ENCODE results near the gene ZNF148.

Gene ZNF148

DNA sequence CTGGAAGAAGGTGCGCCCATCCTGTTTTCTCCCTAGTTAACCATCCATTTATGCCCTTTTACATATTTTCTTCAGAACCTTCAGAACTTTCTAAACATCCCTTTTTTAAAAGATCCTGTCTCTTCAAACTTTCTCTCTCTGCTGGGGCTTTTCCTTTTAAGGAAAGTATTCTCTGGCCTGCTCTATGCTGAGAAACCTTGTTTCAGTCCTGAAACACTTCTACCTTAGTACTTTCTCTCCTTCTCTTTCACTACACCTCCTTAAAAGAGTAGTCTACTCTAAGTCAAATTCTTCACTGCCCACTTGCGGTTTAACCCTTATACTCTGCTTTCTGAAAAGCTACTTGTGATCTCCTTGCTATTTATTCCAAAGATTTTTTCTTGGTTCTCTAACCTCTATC is 97.0 kb downstream of the ZNF148 start:
- H3K4me3 ChIP-seq (ENCODE audit: control insufficient read depth, low read depth, low read length), result no peak overlapping the region
- no peak for DNase-seq (ENCODE audit: low read depth)
- TF ChIP-seq, protein P1, sequence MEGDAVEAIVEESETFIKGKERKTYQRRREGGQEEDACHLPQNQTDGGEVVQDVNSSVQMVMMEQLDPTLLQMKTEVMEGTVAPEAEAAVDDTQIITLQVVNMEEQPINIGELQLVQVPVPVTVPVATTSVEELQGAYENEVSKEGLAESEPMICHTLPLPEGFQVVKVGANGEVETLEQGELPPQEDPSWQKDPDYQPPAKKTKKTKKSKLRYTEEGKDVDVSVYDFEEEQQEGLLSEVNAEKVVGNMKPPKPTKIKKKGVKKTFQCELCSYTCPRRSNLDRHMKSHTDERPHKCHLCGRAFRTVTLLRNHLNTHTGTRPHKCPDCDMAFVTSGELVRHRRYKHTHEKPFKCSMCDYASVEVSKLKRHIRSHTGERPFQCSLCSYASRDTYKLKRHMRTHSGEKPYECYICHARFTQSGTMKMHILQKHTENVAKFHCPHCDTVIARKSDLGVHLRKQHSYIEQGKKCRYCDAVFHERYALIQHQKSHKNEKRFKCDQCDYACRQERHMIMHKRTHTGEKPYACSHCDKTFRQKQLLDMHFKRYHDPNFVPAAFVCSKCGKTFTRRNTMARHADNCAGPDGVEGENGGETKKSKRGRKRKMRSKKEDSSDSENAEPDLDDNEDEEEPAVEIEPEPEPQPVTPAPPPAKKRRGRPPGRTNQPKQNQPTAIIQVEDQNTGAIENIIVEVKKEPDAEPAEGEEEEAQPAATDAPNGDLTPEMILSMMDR (conservative IDR thresholded peaks at IDR 0.05; ENCODE audit: control insufficient read depth, insufficient read depth, low read depth, low read length), result no peak

DNA sequence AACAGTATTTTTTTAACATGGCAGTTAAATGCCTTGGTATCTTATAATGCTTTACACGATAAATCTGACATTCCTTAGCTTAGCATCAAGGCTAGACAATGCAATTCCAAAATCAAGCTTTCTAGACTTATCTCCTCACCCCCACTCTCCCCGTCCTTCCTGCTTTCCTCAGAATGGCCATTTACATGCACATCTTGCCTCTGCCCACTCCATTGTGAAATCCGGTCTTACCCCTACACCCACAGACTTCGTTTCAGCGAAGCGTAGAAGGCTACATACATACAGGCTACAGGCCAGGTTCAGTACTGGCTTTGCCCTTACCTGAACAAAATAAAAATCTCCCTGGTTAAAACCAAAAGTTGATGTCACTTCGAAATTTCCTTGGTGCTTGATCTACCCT is 104.0 kb downstream of the ZNF148 start:
- no peak for DNase-seq (ENCODE audit: low read depth)
- H3K4me3 ChIP-seq (ENCODE audit: control insufficient read depth, low read depth, low read length), result no peak overlapping the region
- TF ChIP-seq, protein P1 (conservative IDR thresholded peaks at IDR 0.05; ENCODE audit: control insufficient read depth, insufficient read depth, low read depth, low read length), result no peak

DNA sequence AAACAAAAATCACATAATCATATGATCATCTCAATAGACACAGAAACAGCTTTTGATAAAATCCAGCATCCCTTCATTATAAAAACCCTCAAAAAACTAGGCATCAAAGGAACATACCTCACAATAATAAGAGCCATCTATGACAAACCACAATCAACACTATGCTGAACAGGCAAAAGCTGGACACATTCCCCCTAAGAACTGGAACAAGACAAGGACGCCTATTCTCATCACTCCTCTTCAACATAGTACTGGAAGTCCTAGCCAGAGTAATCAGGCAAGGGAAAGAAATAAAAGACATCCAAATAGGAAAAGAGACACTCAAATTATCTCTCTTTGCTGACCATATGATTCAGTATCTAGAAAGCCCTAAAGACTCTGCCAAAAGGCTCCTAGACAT is 107.7 kb downstream of the ZNF148 start:
- DNase-seq (ENCODE audit: low read depth), result no peak
- TF ChIP-seq, protein P1 (conservative IDR thresholded peaks at IDR 0.05; ENCODE audit: control insufficient read depth, insufficient read depth, low read depth, low read length), result no peak
- no peak overlapping the region for H3K4me3 ChIP-seq (ENCODE audit: control insufficient read depth, low read depth, low read length)

DNA sequence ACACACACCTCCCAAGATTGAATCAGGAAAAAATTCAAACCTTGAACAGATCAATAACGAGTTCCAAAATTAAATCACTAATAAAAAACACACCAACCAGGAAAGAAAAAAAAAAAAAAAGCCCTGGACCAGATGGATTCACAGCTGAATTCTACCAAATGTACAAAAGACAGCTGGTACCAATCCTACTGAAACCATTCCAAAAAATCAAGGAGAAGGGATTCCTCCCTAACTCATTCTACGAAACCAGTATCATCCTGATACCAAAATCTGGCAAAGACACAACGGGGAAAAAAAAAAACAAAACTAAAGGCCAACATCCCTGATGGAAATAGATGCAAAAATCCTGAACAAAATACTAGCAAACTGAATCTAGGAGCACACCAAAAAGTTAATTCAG is 108.2 kb downstream of the ZNF148 start:
- DNase-seq (ENCODE audit: low read depth), result no peak
- TF ChIP-seq, protein P1 (conservative IDR thresholded peaks at IDR 0.05; ENCODE audit: control insufficient read depth, insufficient read depth, low read depth, low read length), result no peak
- H3K4me3 ChIP-seq (ENCODE audit: control insufficient read depth, low read depth, low read length), result no peak overlapping the region

DNA sequence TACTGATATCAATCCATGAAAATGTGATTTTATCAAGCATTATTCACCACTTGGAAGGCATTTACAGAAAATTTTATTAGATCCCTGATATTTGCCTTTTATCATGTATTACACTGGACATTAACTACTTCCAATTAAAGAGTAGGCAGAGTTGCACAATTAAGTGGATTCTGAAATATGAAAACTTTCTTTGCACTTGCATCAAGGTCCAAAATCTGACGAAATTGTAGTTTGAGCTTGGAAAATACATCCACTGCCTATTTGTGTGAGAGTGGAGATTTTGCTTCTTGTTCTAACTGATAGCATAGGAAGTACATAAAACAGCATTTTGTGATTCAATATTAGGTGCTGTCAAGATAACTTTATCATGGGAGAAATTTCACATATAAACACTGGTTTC is 113.0 kb downstream of the ZNF148 start:
- DNase-seq (ENCODE audit: low read depth), result no peak
- TF ChIP-seq, protein P1 (conservative IDR thresholded peaks at IDR 0.05; ENCODE audit: control insufficient read depth, insufficient read depth, low read depth, low read length), result no peak
- H3K4me3 ChIP-seq (ENCODE audit: control insufficient read depth, low read depth, low read length), result no peak overlapping the region

DNA sequence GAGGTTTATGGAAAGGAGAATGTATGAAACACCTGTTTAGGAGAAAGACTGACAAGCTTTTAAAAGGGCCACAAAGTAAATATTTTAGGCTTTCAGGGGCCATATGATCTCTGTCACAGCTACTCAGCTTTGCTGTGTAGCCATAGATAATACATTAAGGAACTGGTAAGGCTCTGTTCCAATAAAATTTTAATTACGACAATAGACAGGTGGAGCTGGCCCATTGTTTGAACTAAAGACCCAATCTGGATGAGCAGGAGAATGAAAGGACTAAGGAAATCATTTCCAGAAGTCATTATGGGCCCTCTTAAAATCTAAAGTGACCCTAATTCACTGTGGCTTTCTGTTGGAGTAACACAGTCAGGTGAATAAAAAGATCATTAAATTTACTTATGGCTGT is 114.1 kb downstream of the ZNF148 start:
- TF ChIP-seq, protein P1 (conservative IDR thresholded peaks at IDR 0.05; ENCODE audit: control insufficient read depth, insufficient read depth, low read depth, low read length), result no peak
- DNase-seq (ENCODE audit: low read depth), result no peak
- H3K4me3 ChIP-seq (ENCODE audit: control insufficient read depth, low read depth, low read length), result no peak overlapping the region

DNA sequence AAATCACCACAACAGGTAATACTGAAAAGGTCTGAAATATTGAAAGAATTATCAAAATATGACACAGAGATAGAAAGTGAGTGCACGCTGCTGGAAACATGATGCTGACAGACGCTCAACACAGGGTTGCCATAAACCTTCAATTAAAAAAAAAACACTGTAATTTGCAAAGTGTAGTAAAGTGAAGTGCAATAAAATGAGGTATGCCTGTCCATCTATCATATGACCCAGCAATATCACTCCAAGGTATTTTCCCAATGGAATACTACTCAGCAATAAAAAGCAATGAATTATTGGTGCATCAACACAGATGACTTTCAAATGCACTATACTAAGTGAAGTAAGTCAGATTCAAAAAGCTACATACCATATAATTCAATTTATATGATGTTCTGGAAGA is 115.0 kb downstream of the ZNF148 start:
- TF ChIP-seq, protein P1 (conservative IDR thresholded peaks at IDR 0.05; ENCODE audit: control insufficient read depth, insufficient read depth, low read depth, low read length), result no peak
- H3K4me3 ChIP-seq (ENCODE audit: control insufficient read depth, low read depth, low read length), result no peak overlapping the region
- DNase-seq (ENCODE audit: low read depth), result no peak
